ENCODE results near the gene SRC.

The SRC gene

GRCh38 chr20:37315021-37315451 lies 30.9 kb upstream of the SRC start:
- DNase-seq: peak; percentile 82 to 93
- TF ChIP-seq CTCF (IDR thresholded peaks at IDR 0.05): no peak
- H3K27ac ChIP-seq: peak overlapping the region; percentile 90 to 92
- H3K4me3 ChIP-seq: peak overlapping the region in 1 of 2 donors; percentile 8
- H3K4me1 ChIP-seq: peaks cover 0 to 54% (median 42%) of the 10 kb centered on the region in 4 donors
- H3K36me3 ChIP-seq: peaks cover 10 to 40% (median 38%) of the 10 kb centered on the region in 3 donors
- H3K27me3 ChIP-seq: no peaks in the 10 kb centered on the region
- intact Hi-C loops (cut with DNase I; ENCODE audit: low total_unique reads): no loop called here
- no peaks in the 10 kb centered on the region for H3K9me3 ChIP-seq

DNA sequence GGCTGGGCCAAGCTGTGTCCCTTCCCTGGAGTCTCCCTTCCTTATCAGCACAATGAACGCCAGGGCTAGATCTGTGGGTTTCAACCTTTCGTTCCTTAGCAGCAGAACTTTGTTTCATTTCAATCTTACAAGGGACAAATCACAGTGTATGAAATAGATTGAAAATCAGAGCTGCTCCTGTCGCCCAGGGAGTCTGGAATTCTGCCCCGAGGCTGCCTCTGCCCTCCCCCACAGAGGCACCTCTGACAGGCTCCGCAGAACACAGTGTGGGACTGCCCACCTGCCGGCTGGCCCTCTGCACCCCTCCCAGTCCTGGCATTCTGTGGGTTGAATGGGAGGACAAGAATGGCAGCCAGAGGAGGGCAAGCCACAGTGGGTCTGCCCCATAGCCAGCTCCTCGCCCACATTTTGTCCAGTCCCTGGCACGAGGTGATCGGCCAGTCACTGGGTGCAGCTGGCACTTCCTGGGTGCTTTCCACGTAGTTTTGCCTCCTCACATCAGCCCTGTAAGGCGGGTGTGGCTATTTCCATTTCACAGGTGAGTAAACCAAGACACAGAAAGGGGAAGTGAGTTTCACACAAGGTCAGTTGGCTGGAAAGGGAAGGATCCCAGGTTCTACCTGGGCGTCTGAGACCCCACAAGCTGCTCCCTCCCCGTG lies 30.4 kb upstream of the SRC start:
- DNase-seq: no peak
- Histone ChIP-seq H3K27ac (peak overlapping the region; percentile 90 to 92), H3K9me3 (no peaks in the 10 kb centered on the region), H3K27me3 (no peaks in the 10 kb centered on the region), H3K36me3 (peaks cover 10 to 35% (median 34%) of the 10 kb centered on the region in 3 donors), H3K4me1 (peaks cover 0 to 53% (median 39%) of the 10 kb centered on the region in 4 donors), H3K4me3 (no peak overlapping the region)
- no peak for TF ChIP-seq CTCF (IDR thresholded peaks at IDR 0.05)
- intact Hi-C loops (cut with DNase I; ENCODE audit: low total_unique reads): no loop called here

DNA sequence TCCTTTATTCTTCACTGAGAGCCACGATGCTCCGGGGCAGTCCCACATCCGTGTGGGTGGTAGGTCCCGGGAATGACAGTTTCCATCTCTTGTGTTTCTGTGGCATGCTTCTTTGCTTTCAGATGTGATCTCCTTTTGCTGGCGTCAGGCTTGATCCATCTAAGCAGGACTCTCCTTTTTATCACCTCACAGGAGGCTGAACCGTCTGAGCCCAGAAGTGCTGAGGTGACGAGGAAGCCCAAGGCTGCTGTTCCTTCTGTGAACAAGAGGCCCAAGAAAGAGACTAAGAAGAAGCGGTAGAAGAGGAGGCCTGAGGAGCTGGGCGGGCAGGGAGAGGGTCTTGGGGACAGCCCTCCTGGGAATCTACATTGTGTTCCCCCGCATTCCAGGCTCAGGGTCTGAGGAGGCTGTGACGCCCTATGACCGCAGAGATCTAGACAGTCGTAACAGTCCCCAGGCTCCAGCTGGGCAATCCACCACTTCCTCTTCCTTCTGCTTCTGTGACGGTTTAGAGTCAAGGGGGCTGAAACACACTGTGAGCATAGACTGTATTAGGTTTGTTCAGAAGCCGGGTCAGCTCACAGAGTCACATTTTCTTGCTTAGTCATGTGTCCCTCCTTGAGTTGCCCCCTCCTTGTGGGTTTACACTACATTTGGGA lies 29.7 kb upstream of the SRC start:
- Histone ChIP-seq H3K27ac (peak overlapping the region; percentile 90 to 92), H3K36me3 (peaks cover 10 to 34% (median 28%) of the 10 kb centered on the region in 3 donors), H3K4me1 (peaks cover 0 to 47% (median 37%) of the 10 kb centered on the region in 4 donors), H3K4me3 (no peak overlapping the region), H3K9me3 (no peaks in the 10 kb centered on the region), H3K27me3 (no peaks in the 10 kb centered on the region)
- intact Hi-C loops (cut with DNase I; ENCODE audit: low total_unique reads): no loop called here
- DNase-seq: no peak
- TF ChIP-seq CTCF (IDR thresholded peaks at IDR 0.05): no peak

DNA sequence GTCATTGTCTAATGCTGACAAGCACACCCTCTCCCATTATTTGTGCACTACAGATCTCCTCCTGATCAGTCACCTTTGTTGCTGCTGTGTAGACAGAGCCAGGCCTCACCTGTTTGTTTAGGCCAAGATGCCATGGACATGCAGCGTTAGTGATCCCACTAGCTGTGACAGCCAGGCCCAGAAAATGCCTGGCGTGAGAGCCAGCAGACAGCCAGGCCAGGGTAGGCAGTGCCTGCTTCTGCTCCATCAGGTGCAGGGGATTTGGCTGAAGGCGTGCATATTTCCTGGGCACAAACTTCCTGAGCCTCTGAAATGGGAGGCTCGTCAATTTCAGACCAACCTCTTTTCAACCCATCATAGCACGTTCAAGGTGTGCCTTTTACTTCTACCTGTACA lies 29.2 kb upstream of the SRC start:
- no peak for TF ChIP-seq CTCF (IDR thresholded peaks at IDR 0.05)
- Histone ChIP-seq H3K4me3 (no peak overlapping the region), H3K27me3 (no peaks in the 10 kb centered on the region), H3K36me3 (peaks cover 10 to 34% (median 28%) of the 10 kb centered on the region in 3 donors), H3K27ac (peak overlapping the region in 1 of 2 donors; percentile 92), H3K4me1 (peaks cover 0 to 46% (median 37%) of the 10 kb centered on the region in 4 donors), H3K9me3 (no peaks in the 10 kb centered on the region)
- intact Hi-C loops (cut with DNase I; ENCODE audit: low total_unique reads): no loop called here
- DNase-seq: no peak

DNA sequence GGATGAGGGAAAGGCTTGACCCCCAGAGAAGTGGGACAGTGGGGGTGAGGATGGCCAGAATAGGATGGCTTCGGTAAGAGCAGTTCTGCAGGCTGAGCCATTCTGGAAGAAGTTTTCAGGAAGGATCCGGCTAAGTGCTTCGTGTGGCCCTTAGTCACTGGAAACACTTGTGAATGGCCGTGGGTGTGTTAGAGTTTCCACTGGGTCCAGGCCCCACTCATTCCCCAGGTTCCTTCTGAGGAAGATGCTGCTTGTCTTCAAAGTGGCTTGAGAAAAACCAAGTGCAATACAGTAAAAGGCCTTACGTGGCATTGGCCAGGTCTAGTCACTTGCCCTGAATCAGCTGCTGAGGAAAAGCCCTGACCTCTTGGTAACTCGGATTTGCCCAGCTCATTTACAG lies 28.6 kb upstream of the SRC start:
- peaks cover 10 to 34% (median 28%) of the 10 kb centered on the region in 3 donors for H3K36me3 ChIP-seq
- intact Hi-C loops (cut with DNase I; ENCODE audit: low total_unique reads): no loop called here
- H3K27ac ChIP-seq: peak overlapping the region in 1 of 2 donors; percentile 9
- TF ChIP-seq CTCF (IDR thresholded peaks at IDR 0.05): no peak
- peaks cover 0 to 40% (median 34%) of the 10 kb centered on the region in 4 donors for H3K4me1 ChIP-seq
- H3K4me3 ChIP-seq: no peak overlapping the region
- H3K9me3 ChIP-seq: no peaks in the 10 kb centered on the region
- DNase-seq: peak in 1 of 2 donors; percentile 46
- H3K27me3 ChIP-seq: no peaks in the 10 kb centered on the region
